ENCODE data around the gene BCAT1.
A peak's percentile ranks its signal among the peaks of the same experiment; 100 is the strongest.

Gene BCAT1, protein sequence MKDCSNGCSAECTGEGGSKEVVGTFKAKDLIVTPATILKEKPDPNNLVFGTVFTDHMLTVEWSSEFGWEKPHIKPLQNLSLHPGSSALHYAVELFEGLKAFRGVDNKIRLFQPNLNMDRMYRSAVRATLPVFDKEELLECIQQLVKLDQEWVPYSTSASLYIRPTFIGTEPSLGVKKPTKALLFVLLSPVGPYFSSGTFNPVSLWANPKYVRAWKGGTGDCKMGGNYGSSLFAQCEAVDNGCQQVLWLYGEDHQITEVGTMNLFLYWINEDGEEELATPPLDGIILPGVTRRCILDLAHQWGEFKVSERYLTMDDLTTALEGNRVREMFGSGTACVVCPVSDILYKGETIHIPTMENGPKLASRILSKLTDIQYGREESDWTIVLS

DNA sequence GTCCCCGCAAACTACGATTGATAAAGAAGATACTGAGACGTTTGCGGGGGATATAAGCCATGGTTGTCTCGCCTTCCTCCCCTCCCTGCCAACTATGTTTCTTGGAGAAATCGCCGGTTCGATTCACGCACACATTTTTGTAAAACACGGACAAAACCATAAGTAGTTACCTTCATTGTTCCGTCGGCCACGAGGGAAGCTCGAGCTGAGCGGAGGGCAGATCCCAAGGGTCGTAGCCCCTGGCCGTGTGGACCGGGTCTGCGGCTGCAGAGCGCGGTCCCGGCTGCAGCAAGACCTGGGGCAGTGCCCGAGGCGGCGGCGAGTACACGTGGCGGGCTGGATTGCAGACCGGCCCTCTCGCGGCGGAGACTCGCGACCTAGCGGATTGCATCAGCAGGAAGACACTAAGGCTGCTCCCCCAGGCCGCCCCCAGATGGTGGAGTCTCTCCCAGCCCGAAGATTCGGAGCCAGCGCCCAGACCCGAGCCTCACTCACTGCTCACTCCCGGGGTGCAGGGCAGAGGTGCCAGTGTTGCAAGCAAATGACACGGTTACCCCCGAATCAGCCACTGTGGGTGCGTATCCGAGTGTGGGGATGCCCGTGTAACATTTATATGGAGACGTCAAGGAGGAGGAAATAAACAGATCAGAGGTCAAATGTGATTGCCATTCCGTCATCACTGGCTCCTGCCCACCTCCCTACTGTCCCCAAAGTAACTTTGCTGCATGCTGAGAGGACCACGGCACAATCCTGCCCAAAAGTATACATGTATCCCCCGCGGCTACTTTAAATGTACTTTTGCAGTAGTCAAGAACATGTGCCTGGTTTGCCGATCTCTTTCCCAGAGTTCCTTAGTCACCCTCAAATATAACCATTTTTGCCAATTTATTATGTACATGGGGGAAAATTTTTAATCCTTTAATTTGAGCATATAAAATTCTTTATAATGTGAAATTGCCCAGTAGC is at the start of gene BCAT1:
BCAT1 (minus strand) TSS at position 345 of the 966 bp plus-strand sequence; CDS start at position 176, 169 bp downstream.
- peak; percentile 76 for DNase-seq (ENCODE audit: low read depth)

DNA sequence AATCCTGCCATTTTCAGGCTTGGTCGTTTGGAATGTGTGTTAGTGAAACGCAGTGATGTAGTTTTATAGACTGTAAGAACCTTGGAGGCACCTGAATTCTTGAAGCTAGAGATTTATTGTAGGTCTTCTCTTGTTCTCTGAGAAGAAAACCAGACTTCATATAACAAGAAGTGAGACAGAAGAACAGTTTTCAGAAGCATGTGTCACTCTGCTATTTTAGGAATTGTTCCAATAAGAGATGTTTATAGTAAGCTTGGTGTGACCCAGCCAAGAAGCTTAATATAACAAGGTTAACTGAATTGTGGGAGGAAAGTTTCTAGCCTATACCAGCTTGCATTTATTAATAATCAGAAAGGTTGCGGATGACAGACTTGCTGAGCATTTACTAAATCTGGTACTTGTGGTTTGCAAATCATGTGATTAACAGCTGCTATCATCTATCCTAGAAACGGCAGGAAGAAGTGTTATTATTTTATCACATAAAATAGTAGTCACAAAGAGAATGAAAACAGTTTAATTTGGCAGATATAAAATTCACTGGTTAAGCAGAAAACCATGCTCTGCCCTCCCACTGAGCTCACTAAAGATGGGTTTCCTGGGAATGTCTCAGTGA is 49.2 kb upstream of the BCAT1 start:
- DNase-seq (ENCODE audit: low read depth): peak; percentile 79

GRCh38 chr12:24997496-24997895 is 48.6 kb upstream of the BCAT1 start:
- DNase-seq (ENCODE audit: low read depth): no peak

GRCh38 chr12:24996820-24997219 is 47.9 kb upstream of the BCAT1 start:
- DNase-seq (ENCODE audit: low read depth): no peak

DNA sequence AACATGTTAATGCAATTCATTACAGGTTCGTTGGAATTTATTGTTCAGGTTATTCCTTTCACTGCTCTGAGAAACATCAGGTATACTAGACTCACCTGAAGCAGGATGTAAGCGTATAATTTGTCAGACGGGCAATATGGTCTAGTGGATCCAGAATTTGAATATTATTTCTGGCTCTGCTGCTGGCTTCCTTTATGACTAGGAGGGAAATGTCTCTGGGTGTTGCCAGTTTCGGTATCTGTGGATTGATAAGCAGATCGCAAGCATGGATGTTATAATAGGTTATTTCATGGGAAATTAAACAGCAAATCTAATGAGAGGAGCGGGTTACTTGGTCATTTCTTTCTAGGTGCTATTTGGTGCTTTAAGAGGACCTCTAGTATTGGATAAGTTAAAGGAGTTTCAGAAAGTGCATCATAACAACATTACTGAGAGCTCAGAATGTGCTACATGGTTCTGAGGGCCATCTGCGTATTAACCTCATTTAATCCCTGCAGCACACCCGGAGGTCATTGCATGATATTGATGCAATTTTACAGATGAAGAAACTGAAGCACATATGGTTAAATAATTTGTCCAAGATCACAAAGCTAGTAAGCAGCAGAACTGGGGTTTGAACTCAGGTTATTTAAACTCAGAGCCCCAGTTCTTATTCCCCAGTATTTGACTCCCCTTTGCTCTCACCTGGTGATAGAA is 47.3 kb upstream of the BCAT1 start:
- no peak for DNase-seq (ENCODE audit: low read depth)

DNA sequence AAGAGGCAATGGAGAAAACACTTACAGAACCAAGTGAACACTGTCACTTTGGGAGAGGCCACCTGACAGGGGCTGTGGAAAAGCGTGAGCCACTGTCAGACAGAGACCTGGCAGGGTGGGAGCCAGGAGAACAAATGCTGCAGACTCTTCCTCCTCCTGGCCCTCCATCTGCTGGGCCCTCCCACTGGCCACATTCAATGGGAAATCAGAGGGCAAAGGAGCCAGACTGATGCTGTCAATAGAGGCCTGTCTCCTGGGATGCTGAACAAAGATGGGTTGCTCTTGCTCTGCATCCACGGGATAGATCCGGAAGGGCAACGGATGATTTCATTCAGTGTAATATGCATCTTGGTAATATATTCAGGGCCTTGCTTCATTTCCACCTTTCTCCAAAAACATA is 44.9 kb upstream of the BCAT1 start:
- no peak for DNase-seq (ENCODE audit: low read depth)

DNA sequence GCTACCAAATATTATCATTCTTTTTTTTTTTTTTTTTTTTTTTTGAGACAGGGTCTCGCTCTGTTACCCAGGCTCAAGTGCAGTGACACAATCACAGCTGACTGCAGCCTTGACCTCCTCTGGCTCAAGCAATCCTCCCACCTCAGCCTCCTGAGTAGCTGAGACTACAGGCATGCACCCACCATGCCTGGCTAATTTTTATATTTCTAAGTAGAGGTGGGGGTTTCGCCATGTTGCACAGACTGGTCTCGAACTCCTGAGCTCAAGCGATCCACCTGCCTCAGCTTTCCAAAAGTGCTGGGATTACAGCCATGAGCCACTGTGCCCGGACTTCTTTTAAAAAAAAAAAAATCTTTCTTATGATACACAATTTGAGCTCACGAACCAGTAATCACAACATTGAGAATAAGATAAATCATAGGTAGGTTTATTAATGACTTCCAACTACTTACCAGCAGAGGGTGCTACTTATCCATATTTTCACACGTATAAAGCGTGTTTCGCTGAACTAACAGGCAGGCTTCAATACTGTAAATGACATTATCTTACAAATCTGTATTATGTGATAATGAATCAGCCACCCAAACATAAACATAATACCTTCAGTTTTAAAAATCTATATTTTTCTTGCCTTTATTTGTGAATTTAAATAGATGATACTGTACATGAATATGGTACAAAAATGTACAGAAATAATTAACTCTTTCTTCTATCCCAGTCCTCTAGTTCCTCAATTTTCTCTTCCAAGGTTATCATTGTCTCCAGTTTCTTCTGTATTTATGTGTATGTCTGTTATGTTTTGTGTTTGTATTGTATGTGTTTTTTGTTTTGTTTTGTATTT is 42.5 kb upstream of the BCAT1 start:
- peak; percentile 47 for DNase-seq (ENCODE audit: low read depth)

DNA sequence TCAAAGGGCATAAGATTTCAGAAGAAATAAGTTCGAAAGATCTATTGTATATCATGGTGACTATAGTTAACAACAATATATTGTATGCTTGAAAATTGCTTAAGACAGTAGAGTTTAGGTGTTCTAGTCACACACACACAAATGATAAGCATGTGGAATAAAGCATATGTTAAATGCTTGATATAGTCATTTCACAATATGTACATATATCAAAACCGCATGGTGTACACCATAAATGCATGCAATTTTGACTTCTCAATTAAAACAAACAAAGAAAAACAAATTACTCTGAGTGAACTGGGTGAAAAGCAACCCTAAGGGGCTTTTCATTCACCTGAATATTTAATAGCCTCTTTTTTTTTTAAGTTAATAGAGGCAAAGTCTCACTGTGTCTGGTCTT is 40.3 kb upstream of the BCAT1 start:
- no peak for DNase-seq (ENCODE audit: low read depth)

- DNase-seq (ENCODE audit: low read depth): no peak
Observed at GRCh38 chr12:24982250-24982649, 33.3 kb upstream of the BCAT1 start.

DNA sequence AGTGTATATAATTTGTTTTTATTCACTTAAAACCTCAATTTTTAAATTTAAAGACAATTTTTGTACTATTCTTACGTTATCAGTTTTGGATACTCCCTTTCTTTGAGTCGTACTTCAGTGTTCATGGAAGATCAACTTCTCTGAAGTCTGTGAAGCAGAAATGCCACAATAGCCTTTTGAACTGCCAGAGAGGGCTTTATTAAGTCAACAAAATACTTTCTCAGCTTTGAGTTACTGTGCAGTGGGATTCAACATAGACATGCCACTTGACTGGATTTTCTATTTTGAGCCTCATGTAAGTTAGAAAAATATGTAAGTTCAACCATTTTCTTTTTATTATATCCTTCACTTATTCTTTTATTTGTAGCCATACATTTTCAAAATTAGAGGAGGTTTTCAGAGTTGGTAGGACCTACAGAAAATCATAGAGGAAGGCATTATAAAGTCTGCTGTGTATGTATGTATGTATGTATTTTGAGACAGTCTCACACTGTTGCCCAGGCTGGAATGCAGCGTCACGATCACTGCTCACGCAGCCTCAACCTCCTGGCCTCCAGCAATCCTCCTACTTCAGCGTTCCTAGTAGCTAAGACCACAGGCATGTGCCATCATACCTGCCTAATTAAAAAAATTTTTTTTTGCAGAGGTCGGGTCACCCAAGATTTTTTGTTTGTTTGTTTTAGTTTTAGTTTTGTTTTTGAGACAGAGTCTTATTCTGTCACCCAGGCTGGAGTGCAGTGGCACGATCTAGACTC is 31.3 kb upstream of the BCAT1 start:
- no peak for DNase-seq (ENCODE audit: low read depth)

DNA sequence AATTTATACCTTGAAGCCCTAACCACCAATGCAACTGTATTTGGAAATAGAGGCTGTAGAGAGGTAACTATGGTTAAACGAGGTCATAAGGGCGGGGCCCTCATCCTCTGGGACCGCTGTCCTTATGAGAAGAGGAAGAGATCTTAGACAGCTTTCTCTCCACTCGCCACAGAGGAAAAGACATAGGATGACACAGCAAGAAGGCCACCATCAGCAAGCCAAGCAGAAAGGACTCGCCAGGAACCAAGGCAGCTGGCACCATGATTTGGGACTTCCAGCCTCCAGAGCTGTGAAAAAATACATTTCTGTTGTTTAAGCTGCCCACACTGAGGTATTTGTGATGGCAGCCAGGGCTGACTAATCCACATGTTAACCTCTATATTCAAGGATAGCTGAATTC is 30.4 kb upstream of the BCAT1 start:
- DNase-seq (ENCODE audit: low read depth): no peak

DNA sequence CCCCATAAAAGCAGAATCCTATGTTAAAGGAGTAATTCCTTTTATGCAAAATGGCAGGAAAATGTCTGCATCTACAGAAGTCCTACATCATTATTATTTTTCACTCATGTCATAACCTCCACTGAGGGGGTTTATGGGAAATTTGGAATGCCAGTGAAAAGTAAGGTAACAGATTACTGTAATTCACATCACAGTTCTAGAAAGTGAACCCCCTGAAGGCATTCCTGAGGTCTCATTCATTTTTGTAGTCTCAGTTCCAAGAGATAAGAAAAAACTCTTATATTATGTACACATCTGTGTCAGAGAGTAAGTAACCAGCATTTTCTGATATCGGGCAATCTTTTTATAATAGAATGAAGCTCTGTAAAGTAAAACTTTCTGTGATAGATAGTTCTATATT is 28.8 kb upstream of the BCAT1 start:
- no peak for DNase-seq (ENCODE audit: low read depth)

- DNase-seq (ENCODE audit: low read depth): no peak
Observed at GRCh38 chr12:24977060-24977459, 28.2 kb upstream of the BCAT1 start.

GRCh38 chr12:24975425-24975824 is 26.5 kb upstream of the BCAT1 start:
- DNase-seq (ENCODE audit: low read depth): no peak

DNA sequence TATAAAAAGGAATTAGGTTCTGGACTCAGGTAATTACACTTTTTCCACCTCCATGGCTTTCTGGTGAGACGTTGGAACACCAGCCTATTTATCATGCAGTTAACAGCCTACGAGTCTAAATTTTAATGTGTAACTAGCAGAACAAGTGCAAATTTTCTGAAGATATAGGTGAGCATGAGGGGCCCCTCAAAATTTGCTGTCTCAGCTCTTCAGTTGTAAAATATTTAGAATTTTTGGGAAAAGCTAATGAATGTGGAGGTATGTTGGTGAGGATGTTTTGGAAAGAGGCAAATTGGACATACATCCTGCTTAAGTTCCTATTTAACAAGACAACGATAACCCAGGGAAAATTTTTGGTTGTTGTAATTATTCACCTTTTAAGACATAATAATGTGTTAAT is 25.3 kb upstream of the BCAT1 start:
- no peak for DNase-seq (ENCODE audit: low read depth)

GRCh38 chr12:24972078-24972477 is 23.2 kb upstream of the BCAT1 start:
- no peak for DNase-seq (ENCODE audit: low read depth)

- no peak for DNase-seq (ENCODE audit: low read depth)
Observed at GRCh38 chr12:24970177-24970576, 21.3 kb upstream of the BCAT1 start.

DNA sequence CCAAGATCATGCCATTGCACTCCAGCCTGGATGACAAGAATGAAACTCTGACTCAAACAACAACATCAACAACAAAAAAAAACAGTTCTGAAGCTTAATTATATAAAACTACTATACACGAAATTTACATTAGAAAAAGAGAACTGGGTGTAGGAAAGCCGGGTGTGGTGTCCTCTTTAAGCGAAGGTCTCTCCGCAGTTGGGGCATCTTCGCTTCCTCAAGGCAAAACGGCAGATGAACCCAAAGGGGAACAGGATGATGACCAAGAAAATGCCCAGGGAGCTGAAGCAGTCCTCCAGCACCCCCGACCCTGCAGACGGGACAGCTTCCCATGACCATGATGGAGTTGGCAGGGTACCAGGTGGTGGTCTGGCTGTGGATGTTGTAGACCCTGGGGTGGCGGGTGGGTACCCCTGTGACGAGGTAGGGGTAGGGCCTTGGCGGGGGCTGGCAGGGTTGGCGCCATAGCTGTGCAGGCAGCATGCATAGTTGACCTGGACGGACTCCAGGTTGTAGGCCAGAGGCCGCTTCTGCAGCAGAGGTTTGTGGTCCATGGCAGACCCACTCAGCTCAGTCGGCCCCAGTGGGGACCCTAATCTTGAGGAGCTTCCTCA is 18.2 kb upstream of the BCAT1 start:
- DNase-seq (ENCODE audit: low read depth): no peak

GRCh38 chr12:24964342-24964741 is 15.4 kb upstream of the BCAT1 start:
- DNase-seq (ENCODE audit: low read depth): no peak
